IPS-15b (cell line): ENCODE data around the gene CLEC4F.
A peak's percentile ranks its signal among the peaks of the same experiment; 100 is the strongest.

Experiments
- H3K27me3 ChIP-seq: one replicate; pipeline ENCODE4 v1.6.1; 2013; ENCODE audit warnings: low read length; ENCODE audit not compliant: control insufficient read depth, insufficient read depth
- H3K36me3 ChIP-seq: one replicate; pipeline ENCODE4 v1.6.1; 2013; ENCODE audit warnings: low read length; ENCODE audit not compliant: control insufficient read depth, insufficient read depth
- H3K4me1 ChIP-seq: one replicate; pipeline ENCODE4 v1.6.1; 2013; ENCODE audit warnings: mild to moderate bottlenecking, low read length; ENCODE audit not compliant: control insufficient read depth, insufficient read depth
- H3K4me3 ChIP-seq: one replicate; pipeline ENCODE4 v1.5.1; 2013; ENCODE audit warnings: low read depth, low read length
- H3K9ac ChIP-seq: one replicate; pipeline ENCODE4 v1.6.1; 2013; ENCODE audit warnings: low read depth, mild to moderate bottlenecking, low read length
- H3K9me3 ChIP-seq: one replicate; pipeline ENCODE4 v1.6.1; 2013; ENCODE audit warnings: mild to moderate bottlenecking, low read length; ENCODE audit not compliant: control insufficient read depth, insufficient read depth

CLEC4F gene

GRCh38 chr2:70820499-70820898 is at the start of gene CLEC4F:
TSS of gene CLEC4F (minus strand) at chr2:70820599. CDS start at chr2:70820523, 76 bp downstream.
- no peaks in the 10 kb centered on the region for H3K9me3 ChIP-seq
- H3K4me3 ChIP-seq, result no peak within 1 kb of the TSS

GRCh38 chr2:70868970-70869369 is 48.6 kb upstream of the CLEC4F start:
- no peaks in the 10 kb centered on the region for H3K36me3 ChIP-seq
- H3K9me3 ChIP-seq, result no peaks in the 10 kb centered on the region
- no peak overlapping the region for H3K9ac ChIP-seq
- H3K4me1 ChIP-seq, result no peaks in the 10 kb centered on the region
- no peak overlapping the region for H3K4me3 ChIP-seq
- peaks cover 55% of the 10 kb centered on the region for H3K27me3 ChIP-seq

More at GRCh38 chr2:70820499-70820898, at the start of gene CLEC4F:
- no peak within 1 kb of the TSS for H3K9ac ChIP-seq
- H3K36me3 ChIP-seq, result no peaks in the 10 kb centered on the region
- H3K4me1 ChIP-seq, result no peaks in the 10 kb centered on the region
- peaks cover 9% of the 10 kb centered on the region for H3K27me3 ChIP-seq

- Histone ChIP-seq H3K27me3 (peaks cover 60% of the 10 kb centered on the region), H3K4me1 (no peaks in the 10 kb centered on the region), H3K9ac (no peak overlapping the region), H3K9me3 (no peaks in the 10 kb centered on the region), H3K36me3 (no peaks in the 10 kb centered on the region), H3K4me3 (peak overlapping the region; percentile 26)
These were observed 41.6 kb upstream of the CLEC4F start for GRCh38 chr2:70861777-70862625.

- Histone ChIP-seq H3K27me3 (peaks cover 27% of the 10 kb centered on the region), H3K9me3 (no peaks in the 10 kb centered on the region), H3K36me3 (no peaks in the 10 kb centered on the region), H3K4me1 (no peaks in the 10 kb centered on the region), H3K4me3 (no peak overlapping the region), H3K9ac (no peak overlapping the region)
These were observed 35.3 kb upstream of the CLEC4F start for GRCh38 chr2:70855667-70856066.

- Histone ChIP-seq H3K9me3 (no peaks in the 10 kb centered on the region), H3K4me3 (no peak overlapping the region), H3K9ac (no peak overlapping the region), H3K36me3 (no peaks in the 10 kb centered on the region), H3K4me1 (no peaks in the 10 kb centered on the region), H3K27me3 (peaks cover 15% of the 10 kb centered on the region)
These were observed 34.0 kb upstream of the CLEC4F start for GRCh38 chr2:70854411-70854810.

- Histone ChIP-seq H3K27me3 (peaks cover 7% of the 10 kb centered on the region), H3K9me3 (no peaks in the 10 kb centered on the region), H3K36me3 (no peaks in the 10 kb centered on the region), H3K4me3 (no peak overlapping the region), H3K9ac (no peak overlapping the region), H3K4me1 (no peaks in the 10 kb centered on the region)
These were observed 32.4 kb upstream of the CLEC4F start for GRCh38 chr2:70852824-70853223.

GRCh38 chr2:70851704-70852103 is 31.3 kb upstream of the CLEC4F start:
- H3K36me3 ChIP-seq, result no peaks in the 10 kb centered on the region
- no peaks in the 10 kb centered on the region for H3K9me3 ChIP-seq
- no peak overlapping the region for H3K4me3 ChIP-seq
- H3K27me3 ChIP-seq, result peaks cover 2% of the 10 kb centered on the region
- H3K9ac ChIP-seq, result no peak overlapping the region
- H3K4me1 ChIP-seq, result no peaks in the 10 kb centered on the region

- Histone ChIP-seq H3K9ac (no peak overlapping the region), H3K9me3 (no peaks in the 10 kb centered on the region), H3K36me3 (no peaks in the 10 kb centered on the region), H3K4me1 (no peaks in the 10 kb centered on the region), H3K27me3 (peaks cover 2% of the 10 kb centered on the region), H3K4me3 (no peak overlapping the region)
These were observed 30.5 kb upstream of the CLEC4F start for GRCh38 chr2:70850925-70851324.

GRCh38 chr2:70842401-70842800 is 22.0 kb upstream of the CLEC4F start:
- no peaks in the 10 kb centered on the region for H3K4me1 ChIP-seq
- no peaks in the 10 kb centered on the region for H3K27me3 ChIP-seq
- H3K36me3 ChIP-seq, result no peaks in the 10 kb centered on the region
- H3K4me3 ChIP-seq, result no peak overlapping the region
- no peaks in the 10 kb centered on the region for H3K9me3 ChIP-seq
- H3K9ac ChIP-seq, result no peak overlapping the region

GRCh38 chr2:70837980-70838925 is 17.9 kb upstream of the CLEC4F start:
- Histone ChIP-seq H3K9ac (no peak overlapping the region), H3K9me3 (no peaks in the 10 kb centered on the region), H3K27me3 (no peaks in the 10 kb centered on the region), H3K36me3 (no peaks in the 10 kb centered on the region), H3K4me3 (no peak overlapping the region), H3K4me1 (no peaks in the 10 kb centered on the region)

- Histone ChIP-seq H3K9ac (no peak within 1 kb of the TSS), H3K4me1 (no peaks in the 10 kb centered on the region), H3K36me3 (no peaks in the 10 kb centered on the region)
These were observed 15.2 kb upstream of the CLEC4F start, which contains the start of gene CD207 for GRCh38 chr2:70835643-70836042. TSS of gene CD207 (minus strand) at chr2:70835816. CDS start at chr2:70835776, 40 bp downstream.

More at GRCh38 chr2:70835643-70836042, 15.2 kb upstream of the CLEC4F start, which contains the start of gene CD207:
- Histone ChIP-seq H3K27me3 (no peaks in the 10 kb centered on the region), H3K9me3 (no peaks in the 10 kb centered on the region), H3K4me3 (no peak within 1 kb of the TSS)
